H1 (cell line): ENCODE measurements around the gene SRPRA.

ENCODE experiments used
- CBX5 ChIP-seq: fragments of 300-800, 300-1000 bp; sonication (generic); IDR thresholded peaks from 2 replicates; pipeline ENCODE4 v1.7.1; 2016; ENCODE audit warnings: antibody characterized with exemption, low read length, low read depth
- CEBPB ChIP-seq: IDR thresholded peaks from 2 replicates; pipeline ENCODE4 v1.6.1; 2012; ENCODE audit warnings: low read depth, low read length
- CHD1 ChIP-seq: IDR thresholded peaks from 2 replicates; pipeline ENCODE4 v1.6.1; 2012; ENCODE audit warnings: low read depth, low read length, improper control_type of control experiment
- EP300 ChIP-seq, 2 experiments: IDR thresholded peaks; 1 replicate in 1 of 2; 2 replicates in 1 of 2; pipeline ENCODE4 v1.6.1; 2011 to 2012; ENCODE audit warnings: low read depth in 2 of 2, low read length in 2 of 2, mild to moderate bottlenecking in 2 of 2, borderline replicate concordance in 1 of 2, inconsistent platforms in 1 of 2, moderate library complexity in 1 of 2
- JUN ChIP-seq: IDR thresholded peaks from 2 replicates; pipeline ENCODE4 v1.6.1; 2011; ENCODE audit warnings: low read depth, mild to moderate bottlenecking, improper control_type of control experiment, low read length
- JUND ChIP-seq: IDR thresholded peaks from 2 replicates; pipeline ENCODE4 v1.6.1; 2011; ENCODE audit warnings: mild to moderate bottlenecking, improper control_type of control experiment, low read length
- PHF8 ChIP-seq: fragments of 200-600 bp; sonication (generic); conservative IDR thresholded peaks from 2 replicates; pipeline ENCODE4 v1.7.1; 2012; ENCODE audit warnings: low read depth, mild to moderate bottlenecking, inconsistent platforms, low read length, moderate library complexity
- POLR2A ChIP-seq, 2 experiments: IDR thresholded peaks; 1 replicate in 1 of 2; 2 replicates in 1 of 2; pipeline ENCODE4 v1.6.1; 2011; ENCODE audit warnings: low read depth in 2 of 2, low read length in 2 of 2, mild to moderate bottlenecking in 2 of 2; ENCODE audit errors: control extremely low read depth in 1 of 2
- SRF ChIP-seq: IDR thresholded peaks from 2 replicates; pipeline ENCODE4 v1.6.1; 2011; ENCODE audit warnings: mild to moderate bottlenecking, low read depth, low read length, moderate library complexity
- TEAD4 ChIP-seq: IDR thresholded peaks from 2 replicates; pipeline ENCODE4 v1.6.1; 2012; ENCODE audit warnings: low read depth, low read length, inconsistent platforms, mixed read lengths
- YY1 ChIP-seq: IDR thresholded peaks from 2 replicates; pipeline ENCODE4 v1.6.1; 2011; ENCODE audit warnings: low read depth, mild to moderate bottlenecking, low read length
- TF ChIP-seq, protein P1 (sequence below), 3 experiments: IDR thresholded peaks; 1 replicate in 2 of 3; 2 replicates in 1 of 3; pipeline versions ENCODE4 v1.5.1 to v1.6.1; 2011; ENCODE audit warnings: low read length in 3 of 3, mild to moderate bottlenecking in 3 of 3, inconsistent platforms in 2 of 3, low read depth in 1 of 3, moderate library complexity in 1 of 3; ENCODE audit not compliant: insufficient read depth in 1 of 3; ENCODE audit errors: control extremely low read depth in 1 of 3

DNA sequence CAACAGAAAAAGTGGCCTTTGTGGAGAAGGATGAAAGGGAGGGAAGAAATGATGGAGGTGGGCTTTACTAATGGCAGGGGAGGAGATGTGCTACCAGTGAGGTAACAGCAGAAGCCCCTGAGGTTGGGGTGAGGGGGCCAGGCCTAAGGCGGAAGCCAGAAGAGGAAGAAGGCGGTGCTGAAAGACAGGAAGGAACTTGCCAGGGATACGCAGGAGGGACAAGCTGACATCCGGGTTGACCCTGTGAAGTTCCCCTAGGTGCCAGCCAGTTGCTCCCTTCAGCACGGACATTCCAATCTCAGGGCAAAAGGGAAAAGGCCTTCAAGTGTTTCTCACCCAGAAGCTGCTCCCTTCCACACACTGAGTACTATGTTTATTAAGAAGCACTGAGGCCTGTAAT, 11.9 kb upstream of the SRPRA start:
- TF ChIP-seq POLR2A (IDR thresholded peaks at IDR 0.05; ENCODE audit: control extremely low read depth in 1 of 2, low read depth in 2 of 2, low read length in 2 of 2) (no peak), CBX5 (no peak), CEBPB (no peak), TEAD4 (no peak), YY1 (no peak), JUN (no peak), EP300 (IDR thresholded peaks at IDR 0.05; ENCODE audit: borderline replicate concordance in 1 of 2, low read depth in 2 of 2, low read length in 2 of 2) (no peak), JUND (no peak), PHF8 (no peak), SRF (no peak), CHD1 (no peak)
- TF ChIP-seq, protein P1, sequence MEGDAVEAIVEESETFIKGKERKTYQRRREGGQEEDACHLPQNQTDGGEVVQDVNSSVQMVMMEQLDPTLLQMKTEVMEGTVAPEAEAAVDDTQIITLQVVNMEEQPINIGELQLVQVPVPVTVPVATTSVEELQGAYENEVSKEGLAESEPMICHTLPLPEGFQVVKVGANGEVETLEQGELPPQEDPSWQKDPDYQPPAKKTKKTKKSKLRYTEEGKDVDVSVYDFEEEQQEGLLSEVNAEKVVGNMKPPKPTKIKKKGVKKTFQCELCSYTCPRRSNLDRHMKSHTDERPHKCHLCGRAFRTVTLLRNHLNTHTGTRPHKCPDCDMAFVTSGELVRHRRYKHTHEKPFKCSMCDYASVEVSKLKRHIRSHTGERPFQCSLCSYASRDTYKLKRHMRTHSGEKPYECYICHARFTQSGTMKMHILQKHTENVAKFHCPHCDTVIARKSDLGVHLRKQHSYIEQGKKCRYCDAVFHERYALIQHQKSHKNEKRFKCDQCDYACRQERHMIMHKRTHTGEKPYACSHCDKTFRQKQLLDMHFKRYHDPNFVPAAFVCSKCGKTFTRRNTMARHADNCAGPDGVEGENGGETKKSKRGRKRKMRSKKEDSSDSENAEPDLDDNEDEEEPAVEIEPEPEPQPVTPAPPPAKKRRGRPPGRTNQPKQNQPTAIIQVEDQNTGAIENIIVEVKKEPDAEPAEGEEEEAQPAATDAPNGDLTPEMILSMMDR (IDR thresholded peaks at IDR 0.05; ENCODE audit: control extremely low read depth in 1 of 3, insufficient read depth in 1 of 3, low read depth in 1 of 3, low read length in 3 of 3): no peak
